Glutamatergic neuron (in vitro differentiated cells): ENCODE results near the gene UGT2A3. TPM values are rescaled to one million over a fixed set of nuclear protein-coding genes. Genes with fewer than 3 reads are reported as not detected.

Experiments used
- DNase-seq: peaks from one replicate; pipeline ENCODE4 v3.0.0; 2022
- H3K27ac Mint-ChIP-seq: one replicate; pipeline ENCODE4 v1.8.0; 2020; ENCODE audit warnings: mild to moderate bottlenecking, mixed read lengths, inconsistent platforms; ENCODE audit not compliant: unreplicated experiment
- H3K27me3 Mint-ChIP-seq: one replicate; pipeline ENCODE4 v1.8.0; 2020; ENCODE audit warnings: mild to moderate bottlenecking, moderate library complexity, mixed read lengths, inconsistent platforms; ENCODE audit not compliant: unreplicated experiment
- H3K36me3 Mint-ChIP-seq: one replicate; pipeline ENCODE4 v1.8.0; 2020; ENCODE audit warnings: mild to moderate bottlenecking, mixed read lengths, inconsistent platforms; ENCODE audit not compliant: unreplicated experiment
- H3K4me1 Mint-ChIP-seq: one replicate; pipeline ENCODE4 v1.8.0; 2020; ENCODE audit warnings: mild to moderate bottlenecking, low read depth, mixed read lengths, inconsistent platforms; ENCODE audit not compliant: unreplicated experiment
- H3K4me3 Mint-ChIP-seq: one replicate; pipeline ENCODE4 v1.8.0; 2020; ENCODE audit warnings: mild to moderate bottlenecking, mixed read lengths, inconsistent platforms; ENCODE audit not compliant: unreplicated experiment
- H3K9me3 Mint-ChIP-seq: one replicate; pipeline ENCODE4 v1.8.0; 2020; ENCODE audit warnings: mild to moderate bottlenecking, moderate library complexity, mixed read lengths, inconsistent platforms; ENCODE audit not compliant: unreplicated experiment
- CTCF ChIP-seq: fragments of 200-600 bp; sonication (generic); IDR thresholded peaks from one replicate; pipeline ENCODE4 v1.5.0; 2021; ENCODE audit not compliant: partially characterized antibody, unreplicated experiment
- total RNA-seq: library from RNA; stranded (reverse); fragmentation: NEBNext Ultra II Directional; extraction: Animal tissue kit (Norgen Biotek cat#: 25700); gene quantifications from one replicate; pipeline ENCODE4 v1.2.1, GENCODE V29; 2021; ENCODE audit not compliant: unreplicated experiment

UGT2A3 gene
- total RNA-seq, 1 donor from 2014 or later = not detected

DNA sequence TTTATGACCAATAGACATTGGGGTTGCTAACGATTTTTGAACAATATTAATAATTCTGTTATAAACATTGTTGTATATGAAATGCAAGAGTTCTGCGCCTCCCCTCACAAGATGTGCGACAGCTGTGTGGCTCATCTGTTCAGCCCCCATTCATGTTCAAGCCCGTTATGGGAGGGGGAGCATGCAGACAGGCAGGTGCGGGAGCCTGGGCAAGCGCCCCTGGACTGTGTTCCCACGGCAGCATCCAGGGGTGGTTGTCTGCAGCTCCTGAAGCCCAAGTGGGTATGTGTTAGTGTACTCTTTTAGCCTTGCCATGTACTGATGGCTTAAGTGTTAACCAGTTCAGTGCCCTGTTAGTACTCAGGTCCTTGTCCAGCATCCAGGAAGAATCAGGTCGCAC, 34.6 kb downstream of the UGT2A3 start:
- Mint-ChIP-seq H3K4me3 (no peak overlapping the region), H3K9me3 (no peaks in the 10 kb centered on the region)
- no peak for TF ChIP-seq CTCF

DNA sequence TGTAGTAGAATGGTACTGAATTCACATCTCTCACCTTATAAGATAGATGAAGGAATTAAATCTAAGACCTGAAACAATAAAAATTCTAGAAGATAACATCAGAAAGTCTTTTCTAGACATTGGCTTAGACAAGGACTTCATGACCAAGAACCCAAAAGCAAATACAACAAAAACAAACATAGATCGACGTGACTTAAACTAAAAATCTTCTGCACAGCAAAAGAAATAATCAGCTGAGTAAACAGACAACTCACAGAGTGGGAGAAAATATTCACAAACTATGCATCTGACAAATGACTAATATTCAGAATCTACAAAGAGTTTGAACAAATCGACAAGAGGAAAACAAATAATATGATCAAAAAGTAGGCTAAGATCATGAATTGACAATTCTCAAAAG, 38.8 kb downstream of the UGT2A3 start:
- TF ChIP-seq CTCF = no peak
- H3K4me3 Mint-ChIP-seq = no peak overlapping the region
- no peak overlapping the region for H3K27ac Mint-ChIP-seq
- no peaks in the 10 kb centered on the region for H3K4me1 Mint-ChIP-seq
- H3K36me3 Mint-ChIP-seq = no peaks in the 10 kb centered on the region
- no peak for DNase-seq
- no peaks in the 10 kb centered on the region for H3K27me3 Mint-ChIP-seq
- H3K9me3 Mint-ChIP-seq = no peaks in the 10 kb centered on the region

More for the DNA sequence above, 34.6 kb downstream of the UGT2A3 start:
- Mint-ChIP-seq H3K27me3 (no peaks in the 10 kb centered on the region), H3K4me1 (no peaks in the 10 kb centered on the region), H3K36me3 (no peaks in the 10 kb centered on the region), H3K27ac (no peak overlapping the region)
- DNase-seq = no peak

GRCh38 chr4:68909385-68909784, 42.2 kb downstream of the UGT2A3 start:
- Mint-ChIP-seq H3K4me3 (no peak overlapping the region), H3K27me3 (peaks cover 2% of the 10 kb centered on the region), H3K4me1 (peaks cover 5% of the 10 kb centered on the region), H3K27ac (no peak overlapping the region), H3K36me3 (no peaks in the 10 kb centered on the region), H3K9me3 (no peaks in the 10 kb centered on the region)
- no peak for DNase-seq
- TF ChIP-seq CTCF = no peak

DNA sequence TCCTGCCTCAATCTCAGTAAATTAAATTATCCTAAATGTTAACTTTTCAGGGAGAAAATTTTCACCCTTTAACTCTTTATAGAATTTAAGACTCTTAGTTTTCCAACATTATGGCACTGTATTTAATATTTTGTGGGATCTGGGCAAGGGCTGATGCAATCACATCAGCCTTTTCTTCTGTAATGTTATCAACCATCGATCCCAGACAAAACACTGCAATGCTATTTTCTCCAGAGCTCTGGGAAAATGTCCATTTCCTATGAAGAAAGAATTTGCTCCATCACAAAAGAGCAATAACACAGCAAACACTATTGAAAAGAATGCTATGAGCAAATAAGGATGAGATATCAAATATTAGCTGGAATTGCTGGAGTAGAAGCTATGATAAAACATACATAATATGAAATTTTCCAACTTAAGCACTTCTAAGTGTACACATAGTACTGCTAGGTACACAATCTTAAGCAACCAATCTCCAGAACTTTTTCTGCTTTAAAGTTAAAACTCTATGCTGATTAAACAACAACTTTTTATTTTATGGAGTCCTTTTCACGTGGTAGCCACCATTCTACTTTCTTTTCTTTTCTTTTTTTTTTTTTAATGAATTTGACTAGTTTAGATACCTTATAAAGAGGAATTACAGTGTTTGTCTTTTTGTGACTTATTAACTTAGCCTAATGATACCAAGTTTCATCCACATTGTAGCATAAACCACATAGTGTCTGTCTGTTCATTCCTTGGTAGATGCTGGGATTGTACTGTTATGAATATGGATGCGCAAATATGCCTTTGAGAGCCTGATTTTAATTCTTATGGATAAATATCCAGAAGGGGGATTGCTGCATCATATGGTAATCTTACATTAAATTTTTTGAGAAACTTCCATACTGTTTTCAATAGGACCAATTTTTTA, 43.6 kb downstream of the UGT2A3 start:
- Mint-ChIP-seq H3K9me3 (no peaks in the 10 kb centered on the region), H3K36me3 (no peaks in the 10 kb centered on the region), H3K4me3 (no peak overlapping the region), H3K27ac (no peak overlapping the region), H3K27me3 (peaks cover 2% of the 10 kb centered on the region), H3K4me1 (peaks cover 5% of the 10 kb centered on the region)
- TF ChIP-seq CTCF = no peak
- DNase-seq = no peak

- no peak for DNase-seq
- H3K9me3 Mint-ChIP-seq = no peaks in the 10 kb centered on the region
- H3K36me3 Mint-ChIP-seq = no peaks in the 10 kb centered on the region
- H3K27ac Mint-ChIP-seq = no peak overlapping the region
- H3K27me3 Mint-ChIP-seq = peaks cover 2% of the 10 kb centered on the region
- TF ChIP-seq CTCF = no peak
- peaks cover 5% of the 10 kb centered on the region for H3K4me1 Mint-ChIP-seq
- no peak overlapping the region for H3K4me3 Mint-ChIP-seq
These were observed 44.4 kb downstream of the UGT2A3 start for GRCh38 chr4:68907245-68907644.
